Skeletal muscle cell (primary cell): Measurements from ENCODE around the gene CEP131.

Experiments
- DNase-seq: peaks from one replicate; pipeline ENCODE4 v3.0.0-alpha.2; 2010; ENCODE audit warnings: low read depth
- H3K4me3 ChIP-seq: 2 replicates; pipeline ENCODE4 v1.5.1; 2011; ENCODE audit warnings: low read depth, mild to moderate bottlenecking, control low read depth, low read length, moderate library complexity

Gene CEP131

DNA sequence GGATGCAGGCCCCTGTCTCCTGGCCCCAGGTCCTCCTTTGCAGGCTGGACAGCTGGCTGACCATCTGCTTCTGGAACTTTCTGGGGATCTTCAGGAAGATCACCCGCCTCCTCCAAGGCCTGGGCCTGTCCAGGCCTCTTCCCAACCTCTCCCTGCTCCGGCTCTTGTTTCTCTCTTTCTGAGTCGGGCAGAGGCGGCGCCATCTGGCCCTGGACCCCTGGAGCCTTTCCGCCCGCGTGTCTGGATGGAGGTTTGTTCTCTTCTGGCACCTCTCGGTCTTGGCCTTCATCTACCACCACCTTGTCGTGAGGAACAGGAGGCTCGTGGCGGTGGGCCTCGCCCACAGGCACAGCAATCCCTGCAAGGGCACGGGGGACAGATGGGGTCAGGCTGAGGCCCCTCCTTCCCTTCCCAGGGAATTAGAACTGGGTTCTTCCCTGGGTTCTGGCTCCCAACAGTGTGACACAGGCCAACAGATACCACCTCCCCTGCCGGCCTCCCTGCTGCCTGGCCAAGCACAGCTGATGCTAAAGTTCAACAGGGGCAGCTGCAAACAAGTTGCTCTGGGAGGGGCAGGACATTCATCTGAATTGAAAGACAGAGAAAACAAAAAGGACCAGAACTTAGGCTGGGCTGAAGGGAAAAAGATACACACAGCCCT is 29.7 kb upstream of the CEP131 start:
- DNase-seq = no peak
- no peak overlapping the region for H3K4me3 ChIP-seq

DNA sequence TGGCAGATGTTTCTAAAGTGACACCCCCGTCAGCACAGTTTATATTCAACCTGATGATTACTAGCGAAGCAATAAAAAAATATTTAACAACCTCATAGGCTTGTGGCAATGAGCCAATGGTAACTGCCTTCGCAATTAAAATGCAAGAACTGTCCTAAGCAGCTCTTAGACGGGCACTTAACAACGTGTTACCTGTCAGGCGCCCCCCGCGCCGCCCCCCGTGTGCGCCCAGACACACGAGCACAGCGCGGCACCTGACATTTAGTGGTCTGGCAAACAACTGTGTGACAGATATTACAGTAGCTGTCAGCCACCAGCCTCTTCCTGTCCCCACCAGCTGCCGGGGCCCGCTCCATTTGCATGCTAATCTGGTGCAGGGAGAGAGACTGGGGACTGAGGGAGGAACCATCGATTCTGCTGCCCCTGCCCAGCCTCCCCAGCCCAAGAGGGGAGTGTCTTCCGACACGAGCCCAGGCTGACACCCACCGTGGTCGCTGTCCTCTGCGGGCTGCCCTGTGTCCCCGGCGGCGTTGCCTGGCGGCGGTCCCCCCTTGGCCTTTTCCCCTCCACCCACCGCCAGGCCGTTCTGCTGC is 29.0 kb upstream of the CEP131 start:
- no peak overlapping the region for H3K4me3 ChIP-seq
- no peak for DNase-seq

DNA sequence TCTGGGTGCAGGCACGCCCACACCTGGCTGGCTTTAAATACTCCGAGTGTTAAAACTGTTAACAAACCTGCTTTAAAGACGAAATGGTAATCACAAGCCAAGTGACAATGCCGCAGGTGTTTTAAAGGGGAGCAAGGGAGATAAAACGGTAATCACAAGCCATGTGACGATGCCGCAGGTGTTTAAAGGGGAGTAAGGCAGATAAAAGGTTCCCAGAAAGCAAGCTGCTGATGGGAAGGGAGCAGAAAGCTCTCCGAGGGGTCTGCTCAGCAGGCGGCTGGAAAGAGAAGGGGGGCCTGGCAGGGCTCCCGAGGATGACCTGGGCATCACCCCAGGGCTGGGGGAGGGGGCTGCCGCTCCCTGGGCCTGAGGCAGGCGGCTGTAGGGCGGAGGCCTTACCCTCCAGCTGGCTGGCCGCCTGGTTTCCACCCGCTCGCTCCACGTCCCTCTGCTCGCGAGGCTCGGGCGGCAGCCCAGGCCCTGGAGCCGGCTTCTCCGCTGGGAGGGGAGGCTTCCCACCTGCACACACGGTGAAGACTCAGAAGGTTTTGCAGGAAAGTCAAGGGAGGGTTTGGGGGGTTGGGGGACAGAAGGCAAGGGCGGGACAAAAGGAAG is 28.4 kb upstream of the CEP131 start:
- no peak for DNase-seq
- no peak overlapping the region for H3K4me3 ChIP-seq

DNA sequence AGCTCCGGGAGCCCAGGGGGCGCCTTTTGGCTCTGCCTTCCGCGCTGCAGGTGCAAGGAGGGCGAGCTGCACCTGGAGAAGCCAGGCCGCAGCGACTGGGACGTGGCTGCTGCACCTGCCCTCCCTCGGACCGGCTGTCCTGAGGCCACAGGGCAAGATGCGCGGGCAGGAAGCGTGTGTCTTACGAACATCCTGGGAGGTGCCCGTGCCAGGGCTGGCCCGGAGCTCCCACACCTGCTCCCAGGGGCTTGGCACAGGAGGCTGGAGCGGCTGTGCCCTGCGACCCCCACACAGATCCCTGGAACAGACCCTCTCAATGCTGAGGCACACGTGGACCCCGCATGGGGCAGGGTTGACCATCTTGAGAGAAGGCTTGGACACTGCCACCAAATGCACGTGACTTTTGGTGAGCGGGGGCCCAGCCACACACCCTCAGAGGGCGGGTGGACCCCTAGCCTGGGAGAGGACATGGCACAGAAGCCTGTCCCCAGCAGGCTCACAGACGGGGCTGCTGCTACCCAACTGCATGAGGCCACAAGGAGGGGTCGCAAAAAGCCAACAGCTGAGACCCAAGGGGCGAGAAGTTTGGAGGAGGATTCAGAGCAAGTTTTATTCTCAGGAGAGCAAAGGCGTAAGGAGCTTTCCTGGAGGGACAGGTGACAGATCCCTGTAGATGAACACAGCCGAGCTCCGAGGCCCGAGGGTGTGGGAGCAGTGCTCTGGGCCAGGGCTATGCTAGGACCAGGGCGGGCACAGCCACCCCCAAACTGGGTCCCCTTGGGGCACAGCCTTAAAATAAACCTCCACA is 27.7 kb upstream of the CEP131 start:
- no peak overlapping the region for H3K4me3 ChIP-seq
- DNase-seq = no peak

DNA sequence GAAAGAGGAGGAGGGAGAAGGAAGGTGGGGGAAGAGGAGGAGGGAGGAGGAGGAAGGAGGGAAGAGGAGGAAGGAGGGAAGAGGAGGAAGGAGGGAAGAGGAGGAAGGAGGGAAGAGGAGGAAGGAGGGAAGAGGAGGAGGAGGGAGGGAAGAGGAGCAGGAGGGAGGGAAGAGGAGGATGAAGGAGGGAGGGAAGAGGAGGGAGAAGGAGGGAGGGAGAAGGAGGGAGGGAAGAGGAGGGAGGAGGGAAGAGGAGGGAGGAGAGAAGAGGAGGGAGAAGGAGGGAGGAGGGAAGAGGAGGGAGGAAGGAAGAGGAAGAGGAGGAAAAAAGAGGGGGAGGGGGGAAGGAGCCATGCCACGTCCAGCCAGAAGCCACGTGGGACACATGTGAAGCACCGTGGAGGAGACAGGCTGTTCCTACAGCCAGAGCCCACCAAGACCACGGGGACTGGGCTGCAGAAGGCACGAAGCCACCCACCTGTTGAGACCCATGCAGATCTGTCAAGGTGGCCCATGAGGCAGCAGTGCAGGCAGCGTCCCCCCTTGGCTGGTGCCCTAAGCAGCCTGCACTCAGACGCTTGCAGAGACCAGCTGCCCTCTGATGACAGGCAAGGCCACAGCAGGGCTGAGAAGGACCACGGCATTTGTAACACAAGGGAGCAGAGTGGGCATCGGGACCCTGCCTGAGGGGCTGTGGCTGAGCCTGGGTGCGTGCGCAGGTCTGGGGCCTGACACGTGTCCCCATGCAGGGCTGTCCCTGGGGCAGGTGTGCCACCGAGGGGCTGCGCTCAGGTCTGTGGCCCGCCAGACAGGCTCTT is 26.7 kb upstream of the CEP131 start:
- no peak for DNase-seq

DNA sequence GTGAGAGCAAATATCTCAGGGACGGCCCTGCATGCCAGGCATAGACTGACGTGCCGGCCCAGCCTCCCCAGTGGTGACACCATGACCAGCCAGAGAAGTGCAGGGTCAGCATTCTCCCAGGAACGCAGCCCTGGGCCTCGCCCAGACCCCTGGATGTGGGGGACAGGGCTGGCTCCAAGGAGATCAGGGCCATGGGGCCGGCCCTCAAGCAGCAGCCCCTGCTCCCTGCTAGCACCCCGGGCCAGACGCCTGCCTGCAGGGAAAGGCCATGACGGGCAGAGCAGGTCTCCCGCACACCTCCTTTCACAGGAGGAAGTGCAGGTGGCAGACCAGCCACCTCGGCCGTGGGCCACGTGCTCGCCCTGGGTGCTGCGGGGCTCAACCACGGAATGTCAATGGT is 25.9 kb upstream of the CEP131 start:
- DNase-seq = no peak
- H3K4me3 ChIP-seq = no peak overlapping the region

More for the DNA sequence above, 26.7 kb upstream of the CEP131 start:
- H3K4me3 ChIP-seq = no peak overlapping the region

DNA sequence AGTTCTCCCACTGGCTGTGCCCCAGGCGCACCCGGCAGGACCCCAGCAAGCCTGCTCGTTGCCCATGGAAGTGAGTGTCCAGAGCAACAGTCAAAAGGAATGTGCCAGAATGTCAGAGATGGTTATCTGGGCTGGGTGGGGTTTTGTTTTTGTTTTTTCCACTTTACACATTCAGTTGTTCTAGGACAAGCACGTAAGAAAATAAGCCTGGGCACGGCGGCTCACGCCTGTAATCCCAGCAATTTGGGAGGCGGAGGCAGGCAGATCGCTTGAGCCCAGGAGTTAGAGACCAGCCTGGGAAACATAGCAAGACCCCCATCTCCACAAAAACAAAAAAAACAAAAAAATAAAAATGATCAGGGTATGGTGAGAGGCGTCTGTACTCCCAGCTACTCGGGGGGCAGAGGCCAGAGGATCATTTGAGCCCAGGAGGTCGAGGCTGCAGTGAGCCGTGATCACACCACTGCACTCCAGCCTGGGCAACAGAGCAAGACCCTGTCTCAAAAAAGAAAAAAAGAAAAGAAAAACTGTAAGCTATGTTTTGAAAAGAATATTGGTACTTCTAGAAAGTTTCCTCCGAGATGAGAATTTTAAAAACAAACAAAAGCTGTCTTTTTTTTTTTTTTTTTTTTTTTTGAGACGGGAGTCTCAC is 24.7 kb upstream of the CEP131 start:
- H3K4me3 ChIP-seq = no peak overlapping the region
- no peak for DNase-seq

DNA sequence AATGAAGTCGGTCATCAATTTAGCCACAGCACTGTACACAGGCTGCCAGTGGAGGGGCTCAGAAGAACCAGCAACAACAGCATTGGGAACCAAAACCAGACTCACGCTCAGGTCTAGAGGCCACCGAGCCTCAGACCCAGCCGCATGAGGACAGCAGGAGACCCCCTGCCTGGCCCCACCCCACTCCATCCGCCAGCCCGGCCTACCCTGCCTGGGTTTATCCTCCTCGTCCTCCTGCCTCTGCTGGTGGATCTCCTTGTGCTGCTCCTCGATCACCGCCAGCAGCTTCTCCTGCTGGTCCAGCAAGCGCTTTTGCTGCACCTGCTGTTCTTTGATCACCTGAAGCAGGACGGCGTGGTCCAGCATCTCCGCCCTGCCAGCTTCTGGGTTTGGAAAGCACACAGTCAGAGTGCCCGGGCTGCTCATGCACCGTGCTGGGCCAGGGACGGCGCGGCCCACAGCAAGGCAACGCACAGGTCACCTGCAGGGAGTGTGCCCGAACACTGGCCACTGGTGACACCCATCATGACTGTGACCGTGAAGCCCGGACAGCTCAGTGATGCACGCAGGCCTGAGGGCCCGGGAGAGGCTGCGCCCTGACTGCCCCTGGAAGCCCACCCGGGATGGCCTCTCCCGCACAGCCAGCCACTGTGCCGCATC is 24.0 kb upstream of the CEP131 start:
- H3K4me3 ChIP-seq = no peak overlapping the region
- no peak for DNase-seq

DNA sequence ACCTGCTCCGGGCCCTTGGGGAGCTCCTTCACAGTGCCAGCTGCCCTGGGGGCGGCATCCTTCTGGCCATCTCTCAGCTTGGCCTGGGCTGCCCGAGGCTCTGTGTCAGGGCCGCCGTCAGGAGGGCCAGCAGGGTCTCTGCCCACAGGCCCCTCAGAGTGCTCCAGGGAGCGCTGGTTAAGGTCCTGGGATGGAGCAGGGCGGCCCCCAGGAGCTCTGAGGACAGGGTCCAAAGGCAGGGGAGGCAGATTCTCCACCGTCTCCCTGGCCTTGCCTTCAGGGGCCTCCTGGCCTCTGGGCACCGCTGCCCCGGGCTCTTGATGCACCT is 23.5 kb upstream of the CEP131 start:
- no peak overlapping the region for H3K4me3 ChIP-seq
- no peak for DNase-seq

DNA sequence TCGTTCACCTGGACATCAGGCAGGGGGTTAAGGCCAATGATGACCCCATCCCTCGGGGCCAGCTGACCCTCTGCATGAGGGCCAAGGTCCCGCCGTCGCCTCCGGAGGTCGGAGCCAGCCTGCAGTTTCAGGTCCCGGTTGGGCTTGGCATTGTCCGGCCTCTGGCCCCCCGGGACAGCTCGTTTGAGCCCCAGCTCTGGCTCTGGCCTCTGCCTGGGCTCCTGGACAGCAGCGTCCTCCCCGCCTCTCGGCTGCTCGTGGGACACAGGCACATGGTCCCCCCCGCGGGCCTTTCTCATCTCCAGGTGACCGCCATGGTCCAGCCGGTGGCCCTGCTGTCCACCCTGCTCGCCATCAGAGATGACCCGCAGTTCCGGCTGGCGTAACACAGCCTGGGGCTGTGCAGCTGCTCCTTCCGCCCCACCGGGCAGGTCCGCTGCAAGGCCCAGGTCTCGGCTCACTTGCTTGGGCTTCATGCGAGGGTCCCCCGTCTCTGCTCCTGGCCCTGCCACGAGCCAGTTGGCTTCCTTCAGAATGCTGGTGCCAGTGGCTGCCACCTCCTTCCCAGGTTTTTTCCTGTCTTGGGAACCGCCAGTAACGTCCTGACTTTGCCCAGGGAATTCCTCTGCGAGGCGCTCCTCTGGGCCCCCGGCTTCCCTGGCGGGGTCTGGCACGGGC is 23.0 kb upstream of the CEP131 start:
- no peak overlapping the region for H3K4me3 ChIP-seq
- DNase-seq = no peak

DNA sequence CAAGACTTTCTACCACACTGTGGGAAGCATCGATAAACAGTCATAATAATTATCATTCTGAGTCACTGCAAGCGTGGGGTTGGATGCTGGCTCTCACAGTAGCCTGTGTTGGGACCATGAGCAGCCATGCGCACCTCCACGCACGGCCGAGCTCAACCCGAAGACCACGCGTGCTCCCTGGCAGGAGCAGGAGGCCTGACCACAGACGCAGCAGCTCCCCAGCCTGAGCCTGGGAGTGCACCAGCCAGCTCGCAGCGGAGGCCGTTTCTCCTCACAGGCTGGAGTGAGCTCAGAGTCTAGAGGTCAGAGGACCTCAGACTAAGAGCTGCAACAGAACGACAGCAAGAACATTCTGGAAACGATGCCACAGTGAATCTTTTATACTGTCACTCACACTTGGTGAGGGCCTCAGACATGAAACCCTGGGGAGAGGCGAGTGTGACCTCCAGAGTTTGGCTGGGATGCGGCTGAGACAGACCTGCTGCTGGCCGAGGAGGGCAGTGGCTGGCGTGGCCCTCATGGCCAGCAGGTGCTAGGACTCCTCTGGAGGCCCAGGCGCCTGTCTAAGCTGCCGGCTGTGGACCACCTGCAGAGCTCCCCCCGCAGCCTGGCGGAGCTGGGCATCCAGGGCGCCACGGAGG is 22.4 kb upstream of the CEP131 start:
- DNase-seq = no peak
- H3K4me3 ChIP-seq = no peak overlapping the region

DNA sequence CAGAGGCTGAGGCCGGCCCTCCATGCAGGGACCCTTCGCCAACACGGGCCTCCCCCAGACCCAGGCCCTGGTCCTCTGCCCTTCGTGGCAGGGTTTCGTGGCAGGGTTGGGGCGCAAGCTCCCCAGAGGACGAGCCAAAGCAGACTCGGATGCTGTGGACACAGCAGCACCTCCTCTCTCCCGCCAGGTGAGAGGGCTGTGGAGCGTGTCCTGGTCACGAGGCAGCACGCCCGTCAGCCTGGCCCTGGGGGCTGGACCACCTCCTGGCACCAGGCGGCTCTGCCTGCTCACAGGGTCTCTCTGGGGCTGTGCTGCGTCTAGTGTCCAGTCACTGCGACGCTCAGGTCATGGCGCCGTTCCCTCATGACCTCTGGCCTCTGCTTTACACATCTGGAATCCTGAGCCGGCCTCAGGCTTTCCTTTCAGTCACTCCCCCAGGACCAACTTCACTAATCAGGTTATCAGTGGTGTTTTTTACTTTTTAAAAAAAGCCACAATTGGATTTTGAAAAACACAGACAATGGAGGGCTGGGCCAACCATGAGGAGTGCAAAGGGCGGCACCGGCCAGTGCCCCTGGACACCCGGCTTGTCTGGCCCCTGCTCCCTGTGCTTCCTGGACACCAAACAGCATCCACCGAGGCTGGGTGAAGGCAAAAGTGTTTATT is 21.7 kb upstream of the CEP131 start:
- DNase-seq = no peak
- H3K4me3 ChIP-seq = no peak overlapping the region

DNA sequence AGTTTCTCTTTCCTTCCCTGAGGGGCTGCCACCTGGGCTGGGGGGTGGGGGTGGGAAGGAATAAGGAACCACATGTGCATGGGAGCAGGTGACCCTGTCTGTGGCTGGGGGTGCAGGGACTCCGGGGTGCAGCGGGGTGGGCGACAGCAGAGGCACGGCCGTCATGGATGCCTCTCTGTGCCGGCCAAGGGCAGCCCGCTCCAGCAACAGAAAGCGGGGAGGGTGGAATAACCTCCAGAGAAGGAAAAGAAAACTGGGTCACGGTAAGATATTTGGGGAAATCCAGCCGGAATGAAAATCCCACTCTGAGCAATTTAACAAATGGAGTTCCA is 20.5 kb upstream of the CEP131 start:
- H3K4me3 ChIP-seq = no peak overlapping the region
- no peak for DNase-seq

DNA sequence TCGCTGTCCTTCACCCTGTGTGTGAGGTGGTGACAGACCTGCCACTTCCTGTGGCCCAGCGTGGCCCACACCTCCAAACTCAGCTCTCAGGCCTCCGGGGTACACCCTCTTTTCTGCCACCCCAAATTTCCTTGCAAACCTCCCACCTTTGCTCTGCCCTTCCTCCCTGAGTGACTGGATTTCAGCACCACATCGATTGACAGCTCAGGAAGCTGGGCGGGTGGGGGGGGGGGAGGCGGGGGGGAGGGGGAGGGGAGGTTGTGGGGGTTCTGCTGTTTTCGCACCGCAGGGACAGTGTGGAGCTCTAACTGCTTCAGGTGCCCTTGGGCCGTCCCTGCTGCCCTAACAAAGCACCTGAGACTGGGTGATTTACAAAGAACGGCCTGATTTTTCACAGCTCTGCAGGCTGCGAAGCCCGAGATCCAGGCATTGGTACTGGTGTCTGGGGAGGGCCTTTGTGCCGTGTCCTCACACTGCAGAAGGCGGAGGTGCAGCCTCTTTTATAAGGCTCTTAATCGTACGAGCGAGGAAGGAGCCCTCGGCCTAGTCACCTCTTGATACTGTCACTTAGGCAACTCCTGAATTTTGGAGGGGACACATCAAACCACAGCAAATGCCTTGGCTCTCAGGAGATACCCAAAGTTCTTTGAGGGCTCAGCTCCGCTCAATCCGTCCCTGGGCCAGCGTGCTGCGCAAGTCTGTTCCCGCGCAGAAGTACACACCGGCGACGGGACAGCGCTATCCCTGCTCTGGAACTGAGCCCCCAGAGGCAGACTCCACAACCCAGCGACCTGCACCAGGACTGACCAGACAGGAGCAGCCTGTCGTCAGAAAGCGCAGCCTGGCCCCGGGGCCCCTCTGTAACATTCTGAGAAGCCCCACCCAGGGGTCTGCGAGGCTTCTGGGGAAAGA is 19.9 kb upstream of the CEP131 start:
- DNase-seq = no peak
- H3K4me3 ChIP-seq = no peak overlapping the region

DNA sequence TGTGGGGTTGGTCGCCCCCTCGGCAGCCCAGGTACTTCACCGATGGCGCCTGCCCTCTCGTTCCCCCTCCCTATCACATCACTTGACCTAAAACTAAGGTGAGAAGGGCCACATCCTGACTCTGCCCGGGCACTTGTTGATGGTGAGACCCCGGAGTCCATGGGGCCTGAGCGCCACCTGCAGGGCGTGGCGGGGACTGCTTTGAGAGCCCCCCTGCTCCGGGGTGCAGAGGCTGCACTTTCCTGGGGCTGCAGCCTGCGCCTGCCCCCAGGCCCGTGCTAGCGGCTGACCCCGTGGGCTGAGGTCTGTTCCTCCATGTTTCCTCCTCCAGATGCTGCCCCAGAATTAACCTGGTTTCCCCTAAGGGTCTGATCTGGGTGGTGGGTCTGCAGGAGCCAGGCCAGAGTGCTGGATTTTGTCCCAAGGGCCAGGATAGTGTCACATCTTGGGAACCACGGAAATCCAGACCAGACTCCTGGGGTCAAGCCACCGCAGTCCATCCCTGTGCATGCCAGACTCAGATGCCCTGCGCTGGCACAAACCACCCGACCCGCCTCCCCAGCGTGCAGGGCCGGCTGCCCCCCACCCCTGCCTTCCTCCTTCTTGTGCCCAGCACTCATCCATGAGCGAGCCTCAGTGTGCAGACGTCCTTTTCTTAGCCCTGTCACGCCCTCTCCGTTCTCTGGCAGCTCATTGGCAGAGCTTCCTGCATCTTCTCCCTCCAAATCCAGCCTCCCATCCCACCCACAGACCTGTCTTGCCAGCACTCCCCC is 19.1 kb upstream of the CEP131 start:
- no peak overlapping the region for H3K4me3 ChIP-seq
- no peak for DNase-seq

DNA sequence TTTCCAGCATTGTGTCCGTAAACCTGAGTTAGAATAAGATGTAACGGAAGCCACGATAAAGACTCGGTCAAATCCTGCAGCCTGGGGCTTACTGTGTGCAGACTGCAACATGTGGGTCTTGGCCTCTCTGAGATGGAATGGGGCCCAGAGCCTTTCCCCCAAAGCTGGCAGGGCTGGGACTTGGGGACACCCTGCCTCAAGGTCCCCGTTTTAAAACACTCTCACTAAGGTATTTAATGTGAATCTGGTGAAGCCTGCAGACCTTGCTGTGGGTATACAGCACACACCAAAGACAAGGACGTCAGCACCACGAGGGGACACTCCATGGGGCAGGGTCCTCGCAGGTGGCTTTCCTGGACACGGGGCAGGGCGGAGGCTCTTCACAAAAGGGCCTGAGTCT is 18.4 kb upstream of the CEP131 start:
- H3K4me3 ChIP-seq = no peak overlapping the region
- DNase-seq = no peak
